HL-60 (cell line): ENCODE results near the gene NAP1L4.
A peak's percentile ranks its signal among the peaks of the same experiment; 100 is the strongest.

Source experiments
- DNase-seq, 2 experiments: peaks; one replicate each; pipeline ENCODE4 v3.0.0-alpha.2; 2010 to 2020; ENCODE audit warnings: low read depth in 1 of 2, low spot score in 1 of 2
- H3K27ac ChIP-seq: fragments of 250-450 bp; sonication (Bioruptor Pico); replicated peaks from 2 replicates; pipeline ENCODE4 v1.5.1; 2020; ENCODE audit warnings: mild to moderate bottlenecking, moderate library complexity
- H3K27me3 ChIP-seq: fragments of 250-450 bp; sonication (Bioruptor Pico); 2 replicates; pipeline ENCODE4 v1.5.1; 2021; ENCODE audit warnings: mild to moderate bottlenecking, moderate library complexity; ENCODE audit not compliant: insufficient read depth, poor library complexity, severe bottlenecking
- H3K4me3 ChIP-seq: replicated peaks from 2 replicates; pipeline ENCODE4 v1.5.1; 2011; ENCODE audit warnings: mild to moderate bottlenecking, control low read depth, low read length; ENCODE audit not compliant: insufficient read depth
- CTCF ChIP-seq: IDR thresholded peaks from one replicate; pipeline ENCODE4 v1.5.1; 2011; ENCODE audit warnings: low read length, control low read depth, inconsistent platforms; ENCODE audit not compliant: insufficient read depth
- GABPA ChIP-seq: IDR thresholded peaks from 2 replicates; pipeline ENCODE4 v1.6.1; 2012; ENCODE audit warnings: low read depth
- POLR2AphosphoS5 ChIP-seq: IDR thresholded peaks from 2 replicates; pipeline ENCODE4 v1.6.1; 2012; ENCODE audit warnings: low read depth
- REST ChIP-seq: IDR thresholded peaks from 2 replicates; pipeline ENCODE4 v1.6.1; 2012; ENCODE audit warnings: low read depth; ENCODE audit not compliant: insufficient replicate concordance
- SPI1 ChIP-seq: IDR thresholded peaks from 2 replicates; pipeline ENCODE4 v1.6.1; 2012; ENCODE audit warnings: low read depth, mild to moderate bottlenecking, borderline replicate concordance

NAP1L4 gene

GRCh38 chr11:2932850-2933251, 59.3 kb downstream of the NAP1L4 start:
- TF ChIP-seq REST (no peak), GABPA (no peak), CTCF (no peak), POLR2AphosphoS5 (no peak), SPI1 (no peak)
- peaks cover 17% of the 10 kb centered on the region for H3K27me3 ChIP-seq
- DNase-seq = no peak
- H3K4me3 ChIP-seq = no peak overlapping the region
- H3K27ac ChIP-seq = peak overlapping the region; percentile 42

- H3K27me3 ChIP-seq = peaks cover 25% of the 10 kb centered on the region
- H3K27ac ChIP-seq = no peak overlapping the region
- no peak overlapping the region for H3K4me3 ChIP-seq
- no peak for DNase-seq
- TF ChIP-seq POLR2AphosphoS5 (no peak), REST (no peak), GABPA (no peak), SPI1 (no peak), CTCF (no peak)
These were observed 60.1 kb downstream of the NAP1L4 start for GRCh38 chr11:2931771-2932738.

GRCh38 chr11:2931420-2931746, 60.7 kb downstream of the NAP1L4 start:
- Histone ChIP-seq H3K27me3 (peaks cover 31% of the 10 kb centered on the region), H3K4me3 (no peak overlapping the region), H3K27ac (no peak overlapping the region)
- TF ChIP-seq SPI1 (no peak), POLR2AphosphoS5 (no peak), GABPA (no peak), CTCF (no peak), REST (no peak)
- no peak for DNase-seq
